Choroid plexus epithelial cell (primary cell): ENCODE data around the gene ADCYAP1R1.

Experiments
- DNase-seq: peaks from one replicate; pipeline ENCODE4 v3.0.0-alpha.2; 2010; ENCODE audit warnings: low read depth
- H3K4me3 ChIP-seq: 2 replicates; pipeline ENCODE4 v1.5.1; 2011; ENCODE audit warnings: low read depth, mild to moderate bottlenecking, control low read depth, low read length, moderate library complexity
- CTCF ChIP-seq: conservative IDR thresholded peaks from 2 replicates; pipeline ENCODE4 v1.5.1; 2011; ENCODE audit warnings: low read depth, mild to moderate bottlenecking, control low read depth, inconsistent platforms, low read length, moderate library complexity

ADCYAP1R1 gene

GRCh38 chr7:31095286-31096197 lies 43.4 kb downstream of the ADCYAP1R1 start:
- no peak for DNase-seq
- TF ChIP-seq CTCF: no peak
- no peak overlapping the region for H3K4me3 ChIP-seq

- no peak overlapping the region for H3K4me3 ChIP-seq
- no peak for TF ChIP-seq CTCF
- no peak for DNase-seq
These were observed 44.2 kb downstream of the ADCYAP1R1 start for GRCh38 chr7:31096198-31096876.

GRCh38 chr7:31096877-31097258 lies 44.8 kb downstream of the ADCYAP1R1 start:
- TF ChIP-seq CTCF: no peak
- no peak for DNase-seq
- H3K4me3 ChIP-seq: no peak overlapping the region

- no peak overlapping the region for H3K4me3 ChIP-seq
- DNase-seq: no peak
- no peak for TF ChIP-seq CTCF
These were observed 46.7 kb downstream of the ADCYAP1R1 start for GRCh38 chr7:31098642-31099360.

GRCh38 chr7:31099451-31100444 lies 47.6 kb downstream of the ADCYAP1R1 start:
- no peak overlapping the region for H3K4me3 ChIP-seq
- TF ChIP-seq CTCF: no peak
- no peak for DNase-seq

- no peak overlapping the region for H3K4me3 ChIP-seq
- no peak for TF ChIP-seq CTCF
- peak; percentile 2 for DNase-seq
These were observed 48.3 kb downstream of the ADCYAP1R1 start for GRCh38 chr7:31100445-31100844.
